Type B pancreatic cell (in vitro differentiated cells): ENCODE measurements around the gene ZSWIM3. TPM values are rescaled to one million over a fixed set of nuclear protein-coding genes. Genes with fewer than 3 reads are reported as not detected.
A peak's percentile ranks its signal among the peaks of the same experiment; 100 is the strongest.

Experiments
- DNase-seq: peaks from one replicate; pipeline ENCODE4 v3.0.0; 2021; ENCODE audit warnings: mixed read lengths; ENCODE audit not compliant: unreplicated experiment; ENCODE audit errors: extremely low spot score
- H3K27ac Mint-ChIP-seq: 2 replicates; pipeline ENCODE4 v1.8.0; 2021; ENCODE audit warnings: mild to moderate bottlenecking, mixed read lengths
- H3K27me3 Mint-ChIP-seq: 2 replicates; pipeline ENCODE4 v1.8.0; 2021; ENCODE audit warnings: mixed read lengths
- H3K36me3 Mint-ChIP-seq: 2 replicates; pipeline ENCODE4 v1.8.0; 2021; ENCODE audit warnings: mixed read lengths
- H3K4me1 Mint-ChIP-seq: one replicate; pipeline ENCODE4 v1.8.0; 2021; ENCODE audit warnings: mixed read lengths; ENCODE audit not compliant: unreplicated experiment
- H3K4me3 Mint-ChIP-seq: 2 replicates; pipeline ENCODE4 v1.8.0; 2021; ENCODE audit warnings: mild to moderate bottlenecking, mixed read lengths
- H3K9me3 Mint-ChIP-seq: 2 replicates; pipeline ENCODE4 v1.8.0; 2021; ENCODE audit warnings: mixed read lengths
- total RNA-seq: library from RNA; stranded (reverse); gene quantifications from 2 replicates; pipeline ENCODE4 v1.2.1, GENCODE V29; 2021; ENCODE audit warnings: low replicate concordance
- TF ChIP-seq, protein P1 (sequence below): fragments of 200-600 bp; sonication (generic); conservative IDR thresholded peaks from 2 replicates; pipeline ENCODE4 v1.5.0; 2021; ENCODE audit warnings: antibody characterized with exemption, mild to moderate bottlenecking

The ZSWIM3 gene
- total RNA-seq, 1 donor from 2014 or later: 4.7 TPM

DNA sequence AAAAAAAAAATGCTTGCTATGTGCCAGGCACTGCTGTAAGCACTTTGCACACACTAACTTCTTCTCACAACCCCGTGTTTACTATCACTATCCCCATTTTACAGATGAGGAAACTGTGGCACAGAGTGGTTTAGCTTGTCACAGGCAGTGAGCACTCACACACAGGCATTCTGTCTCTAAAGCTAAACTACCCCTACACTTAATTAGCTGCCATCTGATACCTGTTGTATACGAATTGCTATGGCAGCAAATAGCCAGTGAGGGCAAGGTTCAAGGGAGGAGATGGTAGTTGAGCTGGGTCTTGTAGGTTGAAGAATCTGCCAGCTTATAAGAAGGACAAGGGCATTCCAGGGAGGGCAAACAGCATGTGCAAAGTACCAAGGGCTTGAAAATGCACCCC, 35.5 kb upstream of the ZSWIM3 start:
- Mint-ChIP-seq H3K36me3 (no peaks in the 10 kb centered on the region), H3K9me3 (no peaks in the 10 kb centered on the region), H3K27ac (no peak overlapping the region), H3K4me3 (no peak overlapping the region), H3K4me1 (peaks cover 22% of the 10 kb centered on the region), H3K27me3 (peaks cover 24% of the 10 kb centered on the region)
- no peak for DNase-seq
- TF ChIP-seq, protein P1, sequence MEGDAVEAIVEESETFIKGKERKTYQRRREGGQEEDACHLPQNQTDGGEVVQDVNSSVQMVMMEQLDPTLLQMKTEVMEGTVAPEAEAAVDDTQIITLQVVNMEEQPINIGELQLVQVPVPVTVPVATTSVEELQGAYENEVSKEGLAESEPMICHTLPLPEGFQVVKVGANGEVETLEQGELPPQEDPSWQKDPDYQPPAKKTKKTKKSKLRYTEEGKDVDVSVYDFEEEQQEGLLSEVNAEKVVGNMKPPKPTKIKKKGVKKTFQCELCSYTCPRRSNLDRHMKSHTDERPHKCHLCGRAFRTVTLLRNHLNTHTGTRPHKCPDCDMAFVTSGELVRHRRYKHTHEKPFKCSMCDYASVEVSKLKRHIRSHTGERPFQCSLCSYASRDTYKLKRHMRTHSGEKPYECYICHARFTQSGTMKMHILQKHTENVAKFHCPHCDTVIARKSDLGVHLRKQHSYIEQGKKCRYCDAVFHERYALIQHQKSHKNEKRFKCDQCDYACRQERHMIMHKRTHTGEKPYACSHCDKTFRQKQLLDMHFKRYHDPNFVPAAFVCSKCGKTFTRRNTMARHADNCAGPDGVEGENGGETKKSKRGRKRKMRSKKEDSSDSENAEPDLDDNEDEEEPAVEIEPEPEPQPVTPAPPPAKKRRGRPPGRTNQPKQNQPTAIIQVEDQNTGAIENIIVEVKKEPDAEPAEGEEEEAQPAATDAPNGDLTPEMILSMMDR: no peak

DNA sequence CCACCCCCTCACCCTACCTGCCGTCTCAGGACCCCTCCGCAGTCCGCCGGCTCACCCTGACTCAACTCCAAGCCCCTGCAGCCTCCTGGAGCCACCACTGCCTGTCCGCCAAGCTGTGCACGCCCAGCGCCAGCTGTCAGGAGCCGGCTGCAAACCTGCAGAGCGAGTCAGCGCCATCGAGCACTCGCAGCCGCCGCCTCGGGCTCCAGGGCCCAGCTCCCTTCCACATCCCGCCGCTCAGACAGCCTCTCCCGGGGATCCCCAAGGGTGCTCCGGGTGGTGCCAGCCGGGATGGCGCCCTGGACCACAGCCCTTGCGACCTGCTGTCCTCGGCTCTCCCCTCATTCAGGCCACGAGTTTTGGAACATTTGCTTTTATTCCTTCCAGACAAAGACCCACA, 34.6 kb upstream of the ZSWIM3 start:
- peaks cover 18% of the 10 kb centered on the region for H3K4me1 Mint-ChIP-seq
- TF ChIP-seq, protein P1: no peak

DNA sequence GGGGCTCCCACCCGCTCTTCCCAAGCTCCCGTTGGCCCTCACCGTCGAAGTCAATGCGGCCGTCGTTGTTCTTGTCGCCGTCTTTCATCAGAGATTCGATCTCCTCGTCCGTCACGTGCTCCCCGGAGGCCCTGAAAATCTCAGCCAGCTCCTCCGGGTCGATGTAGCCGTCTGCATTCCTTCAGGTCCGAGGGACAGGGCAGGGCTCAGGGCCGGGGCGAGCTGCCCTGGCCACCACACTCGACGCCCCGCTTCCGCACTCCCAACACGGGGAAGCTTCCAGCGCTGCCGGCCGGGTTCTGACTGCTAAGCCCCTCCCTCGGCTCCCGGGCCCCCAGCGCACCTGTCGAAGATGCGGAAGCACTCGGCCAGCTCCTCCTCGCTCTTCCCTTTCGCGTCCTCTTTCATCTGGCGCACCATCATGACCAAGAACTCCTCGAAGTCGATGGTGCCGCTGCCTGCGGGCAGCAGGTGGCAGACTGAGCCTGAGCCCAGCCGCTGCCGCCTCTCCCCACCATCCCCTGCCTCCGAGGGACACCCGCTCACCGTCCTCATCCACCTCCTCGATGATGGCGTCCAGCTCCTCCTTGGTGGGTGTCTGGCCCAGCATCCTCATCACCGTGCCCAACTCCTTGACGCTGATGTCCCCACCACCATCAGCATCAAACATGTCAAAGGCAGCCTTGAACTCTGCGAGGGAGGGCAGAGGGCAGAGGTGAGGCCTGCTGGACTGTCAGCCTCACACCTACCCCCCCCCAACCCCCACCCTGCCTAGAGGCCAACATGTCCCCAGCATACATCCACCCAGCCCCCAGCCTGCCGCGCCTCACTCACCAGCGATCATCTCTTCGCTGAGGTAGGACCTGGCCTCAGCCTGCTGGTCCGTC, 33.2 kb upstream of the ZSWIM3 start:
- Mint-ChIP-seq H3K4me1 (peaks cover 18% of the 10 kb centered on the region), H3K27ac (no peak overlapping the region), H3K4me3 (no peak overlapping the region), H3K9me3 (no peaks in the 10 kb centered on the region), H3K36me3 (no peaks in the 10 kb centered on the region), H3K27me3 (peaks cover 24% of the 10 kb centered on the region)
- TF ChIP-seq, protein P1: peak; percentile 48
- DNase-seq: no peak

More for the DNA sequence above, 34.6 kb upstream of the ZSWIM3 start:
- DNase-seq: no peak
- peaks cover 24% of the 10 kb centered on the region for H3K27me3 Mint-ChIP-seq
- H3K36me3 Mint-ChIP-seq: no peaks in the 10 kb centered on the region
- H3K9me3 Mint-ChIP-seq: no peaks in the 10 kb centered on the region
- no peak overlapping the region for H3K4me3 Mint-ChIP-seq
- H3K27ac Mint-ChIP-seq: no peak overlapping the region

DNA sequence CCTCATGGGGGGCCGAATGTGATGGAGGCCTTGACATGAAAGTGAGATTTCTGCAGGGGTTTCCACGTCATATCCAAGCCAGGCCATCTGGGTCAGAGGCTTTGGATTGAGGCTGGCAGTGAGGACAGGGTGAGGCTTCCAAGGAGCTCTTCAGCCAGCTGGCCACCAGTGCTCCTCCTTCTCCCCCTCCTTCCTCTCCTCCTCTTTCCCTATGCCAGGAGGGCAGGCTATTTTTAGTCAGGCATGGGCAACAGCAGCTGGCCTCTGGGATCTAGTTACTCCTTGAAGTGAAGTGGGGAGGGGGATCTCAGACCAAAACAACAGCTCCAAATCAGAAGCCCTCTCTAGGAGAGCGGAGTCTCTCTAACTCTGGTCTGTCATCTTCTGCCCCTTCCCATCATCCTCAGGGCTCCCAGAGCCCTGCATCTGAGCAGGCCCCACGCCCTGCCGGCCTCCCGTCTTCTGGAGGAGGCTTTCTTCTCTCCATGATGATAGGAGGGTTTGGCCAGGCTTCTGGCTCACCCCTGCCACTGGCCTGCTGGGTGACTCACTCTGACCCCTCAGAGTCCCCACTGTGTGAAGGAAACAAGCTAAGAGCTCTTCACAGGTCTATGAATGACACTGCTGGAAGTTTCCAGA, 30.9 kb upstream of the ZSWIM3 start:
- TF ChIP-seq, protein P1: no peak
- no peak for DNase-seq
- Mint-ChIP-seq H3K4me3 (no peak overlapping the region), H3K4me1 (peaks cover 18% of the 10 kb centered on the region), H3K36me3 (no peaks in the 10 kb centered on the region), H3K27me3 (peaks cover 23% of the 10 kb centered on the region), H3K27ac (no peak overlapping the region), H3K9me3 (no peaks in the 10 kb centered on the region)

- Mint-ChIP-seq H3K36me3 (no peaks in the 10 kb centered on the region), H3K4me3 (no peak within 1 kb of the TSS), H3K9me3 (no peaks in the 10 kb centered on the region), H3K27ac (no peak within 1 kb of the TSS), H3K27me3 (peaks cover 20% of the 10 kb centered on the region), H3K4me1 (peaks cover 18% of the 10 kb centered on the region)
- TF ChIP-seq, protein P1: no peak
- DNase-seq: no peak
Measured at GRCh38 chr20:45827030-45827652, 30.3 kb upstream of the ZSWIM3 start, which contains the start of gene TNNC2. TSS of gene TNNC2 (minus strand) at chr20:45827312. CDS start at chr20:45827248, 64 bp downstream.
